Neuronal stem cell (in vitro differentiated cells): Measurements from ENCODE around the gene CARD18.

Source experiments
- DNase-seq: peaks from one replicate; pipeline ENCODE4 v3.0.0-alpha.2; 2013; ENCODE audit warnings: low spot score
- H2AFZ ChIP-seq: one replicate; pipeline ENCODE4 v1.6.1; 2013; ENCODE audit warnings: mild to moderate bottlenecking, low read length, inconsistent platforms
- H2AK5ac ChIP-seq: 2 replicates; pipeline ENCODE4 v1.6.1; 2013; ENCODE audit warnings: low read depth, mild to moderate bottlenecking, inconsistent platforms, low read length, moderate library complexity, mixed read lengths
- H2BK120ac ChIP-seq: 2 replicates; pipeline ENCODE4 v1.6.1; 2013; ENCODE audit warnings: low read depth, mild to moderate bottlenecking, inconsistent platforms, low read length, moderate library complexity, mixed read lengths
- H2BK12ac ChIP-seq: one replicate; pipeline ENCODE4 v1.6.1; 2013; ENCODE audit warnings: low read length, inconsistent platforms
- H2BK15ac ChIP-seq: 2 replicates; pipeline ENCODE4 v1.6.1; 2013; ENCODE audit warnings: mild to moderate bottlenecking, low read length, inconsistent platforms, mixed read lengths
- H2BK5ac ChIP-seq: one replicate; pipeline ENCODE4 v1.6.1; 2013; ENCODE audit warnings: inconsistent platforms, mild to moderate bottlenecking, low read length, moderate library complexity
- H3K14ac ChIP-seq: one replicate; pipeline ENCODE4 v1.6.1; 2013; ENCODE audit warnings: low read length, inconsistent platforms
- H3K18ac ChIP-seq: 2 replicates; pipeline ENCODE4 v1.6.1; 2013; ENCODE audit warnings: low read length, inconsistent platforms
- H3K23ac ChIP-seq: 2 replicates; pipeline ENCODE4 v1.6.1; 2013; ENCODE audit warnings: low read depth, mild to moderate bottlenecking, mixed read lengths, low read length, inconsistent platforms; ENCODE audit not compliant: poor library complexity
- H3K27ac ChIP-seq: replicated peaks from 3 replicates; pipeline ENCODE4 v1.5.1; 2013; ENCODE audit warnings: low read length, inconsistent platforms
- H3K27me3 ChIP-seq, 3 experiments: 2 replicates each; pipeline ENCODE4 v1.6.1; 2013; ENCODE audit warnings: low read length in 3 of 3, mild to moderate bottlenecking in 2 of 3, inconsistent platforms in 1 of 3, low read depth in 1 of 3, mixed read lengths in 1 of 3, moderate library complexity in 1 of 3; ENCODE audit not compliant: control insufficient read depth in 3 of 3, insufficient read depth in 3 of 3
- H3K36me3 ChIP-seq, 2 donors: replicated peaks in 1 of 2; 2 replicates each; pipeline ENCODE4 v1.6.1; 2013; ENCODE audit warnings: low read length in 2 of 2; ENCODE audit not compliant: control insufficient read depth in 2 of 2, insufficient read depth in 2 of 2
- H3K4ac ChIP-seq: 2 replicates; pipeline ENCODE4 v1.6.1; 2013; ENCODE audit warnings: inconsistent platforms, mild to moderate bottlenecking, low read length, moderate library complexity
- H3K4me1 ChIP-seq, 2 donors: 1 replicate in 1 of 2; 2 replicates in 1 of 2; pipeline ENCODE4 v1.6.1; 2013; ENCODE audit warnings: low read length in 2 of 2, low read depth in 1 of 2; ENCODE audit not compliant: control insufficient read depth in 2 of 2, insufficient read depth in 1 of 2
- H3K4me2 ChIP-seq: one replicate; pipeline ENCODE4 v1.6.1; 2013; ENCODE audit warnings: mild to moderate bottlenecking, low read length, inconsistent platforms; ENCODE audit not compliant: insufficient read depth, poor library complexity, severe bottlenecking
- H3K4me3 ChIP-seq, 2 donors: 2 replicates each; pipeline ENCODE4 v1.5.1; 2013; ENCODE audit warnings: low read length in 2 of 2, mild to moderate bottlenecking in 2 of 2, inconsistent platforms in 1 of 2, moderate library complexity in 1 of 2
- H3K79me1 ChIP-seq: one replicate; pipeline ENCODE4 v1.6.1; 2013; ENCODE audit warnings: low read depth, mild to moderate bottlenecking, inconsistent platforms, low read length, moderate library complexity
- H3K9ac ChIP-seq: one replicate; pipeline ENCODE4 v1.6.1; 2013; ENCODE audit warnings: mild to moderate bottlenecking, low read depth, low read length, inconsistent platforms; ENCODE audit not compliant: poor library complexity
- H3K9me3 ChIP-seq, 2 donors: replicated peaks in 1 of 2; 2 replicates each; pipeline versions ENCODE3 to v1.6.1; 2013; ENCODE audit warnings: low read length in 2 of 2, mild to moderate bottlenecking in 2 of 2, inconsistent platforms in 1 of 2, low read depth in 1 of 2, mixed read lengths in 1 of 2, moderate library complexity in 1 of 2; ENCODE audit not compliant: control insufficient read depth in 2 of 2, insufficient read depth in 1 of 2
- H4K8ac ChIP-seq: one replicate; pipeline ENCODE4 v1.6.1; 2013; ENCODE audit warnings: low read depth, mild to moderate bottlenecking, inconsistent platforms, low read length, moderate library complexity
- H4K91ac ChIP-seq: one replicate; pipeline ENCODE4 v1.6.1; 2013; ENCODE audit warnings: low read length, low read depth, mild to moderate bottlenecking, inconsistent platforms; ENCODE audit not compliant: poor library complexity
- WGBS, 2 donors: extraction: QIAGEN DNeasy Blood & Tissue Kit; methylation state at CpG; one replicate each; pipeline ENCODE4 v1.1.7; 2013; ENCODE audit warnings: missing lambda C conversion rate in 2 of 2, mixed read lengths in 1 of 2; ENCODE audit not compliant: insufficient read length in 2 of 2, insufficient replicate concordance in 1 of 2; ENCODE audit errors: extremely low coverage in 2 of 2; 5-methylcytosine and 5-hydroxymethylcytosine counted together

Gene CARD18

GRCh38 chr11:105152560-105152959 is 13.0 kb upstream of the CARD18 start:
- Histone ChIP-seq H3K79me1 (no peaks in the 10 kb centered on the region), H2BK15ac (no peak overlapping the region), H3K4me3 (no peak overlapping the region), H3K14ac (no peak overlapping the region), H3K4ac (no peak overlapping the region), H4K8ac (no peak overlapping the region), H3K27ac (no peak overlapping the region), H3K9me3 (no peaks in the 10 kb centered on the region), H4K91ac (no peak overlapping the region), H3K4me1 (peaks cover 0 to 7% of the 10 kb centered on the region in 2 donors), H3K36me3 (no peaks in the 10 kb centered on the region), H3K4me2 (no peak overlapping the region), H2AK5ac (no peak overlapping the region), H3K27me3 (no peaks in the 10 kb centered on the region), H3K18ac (no peak overlapping the region), H2AFZ (no peak overlapping the region), H2BK5ac (no peak overlapping the region), H3K23ac (no peak overlapping the region), H3K9ac (no peak overlapping the region), H2BK12ac (no peak overlapping the region), H2BK120ac (no peak overlapping the region)
- WGBS, 2 donors, result no CpG with 5 or more reads among the region's 5 CpGs
- DNase-seq, result no peak

- Histone ChIP-seq H2BK5ac (no peak overlapping the region), H3K4me2 (no peak overlapping the region), H3K79me1 (no peaks in the 10 kb centered on the region), H3K14ac (no peak overlapping the region), H3K36me3 (no peaks in the 10 kb centered on the region), H3K4me3 (no peak overlapping the region), H2BK15ac (no peak overlapping the region), H3K23ac (no peak overlapping the region), H2AFZ (no peak overlapping the region), H2BK120ac (no peak overlapping the region), H3K18ac (no peak overlapping the region), H3K9me3 (no peaks in the 10 kb centered on the region), H3K27me3 (no peaks in the 10 kb centered on the region), H3K4ac (no peak overlapping the region), H2AK5ac (no peak overlapping the region), H3K4me1 (peaks cover 0 to 7% of the 10 kb centered on the region in 2 donors), H3K9ac (no peak overlapping the region), H3K27ac (no peak overlapping the region), H4K91ac (no peak overlapping the region), H4K8ac (no peak overlapping the region), H2BK12ac (no peak overlapping the region)
- no CpG with 5 or more reads among the region's 6 CpGs for WGBS, 2 donors
- no peak for DNase-seq
These were observed 12.5 kb upstream of the CARD18 start for GRCh38 chr11:105152021-105152512.

GRCh38 chr11:105149477-105149876 is 9.9 kb upstream of the CARD18 start:
- Histone ChIP-seq H2BK120ac (no peak overlapping the region), H2AFZ (no peak overlapping the region), H3K18ac (no peak overlapping the region), H2BK12ac (no peak overlapping the region), H3K4me3 (no peak overlapping the region), H3K36me3 (no peaks in the 10 kb centered on the region), H3K27me3 (no peaks in the 10 kb centered on the region), H3K4me2 (no peak overlapping the region), H3K9me3 (no peaks in the 10 kb centered on the region), H2BK5ac (no peak overlapping the region), H2BK15ac (no peak overlapping the region), H3K23ac (no peak overlapping the region), H3K14ac (no peak overlapping the region), H3K79me1 (no peaks in the 10 kb centered on the region), H3K4ac (no peak overlapping the region), H4K91ac (no peak overlapping the region), H2AK5ac (no peak overlapping the region), H3K27ac (no peak overlapping the region), H4K8ac (no peak overlapping the region), H3K9ac (no peak overlapping the region), H3K4me1 (peaks cover 0 to 7% of the 10 kb centered on the region in 2 donors)
- DNase-seq, result no peak

GRCh38 chr11:105148241-105148640 is 8.7 kb upstream of the CARD18 start:
- Histone ChIP-seq H3K23ac (no peak overlapping the region), H4K91ac (no peak overlapping the region), H3K27me3 (no peaks in the 10 kb centered on the region), H2BK5ac (no peak overlapping the region), H3K79me1 (no peaks in the 10 kb centered on the region), H3K14ac (no peak overlapping the region), H3K27ac (no peak overlapping the region), H3K4me1 (peaks cover 0 to 4% of the 10 kb centered on the region in 2 donors), H2BK15ac (no peak overlapping the region), H2BK120ac (no peak overlapping the region), H3K4ac (no peak overlapping the region), H2AK5ac (no peak overlapping the region), H3K9me3 (no peaks in the 10 kb centered on the region), H3K9ac (no peak overlapping the region), H3K4me2 (no peak overlapping the region), H3K36me3 (no peaks in the 10 kb centered on the region), H2BK12ac (no peak overlapping the region), H4K8ac (no peak overlapping the region), H3K4me3 (no peak overlapping the region), H3K18ac (no peak overlapping the region), H2AFZ (no peak overlapping the region)
- no peak for DNase-seq
- WGBS, 2 donors, result no CpG with 5 or more reads among the region's 5 CpGs
